WERI-Rb-1 (cell line): ENCODE results near the gene FCRL2.

Experiments
- DNase-seq: peaks from one replicate; pipeline ENCODE4 v3.0.0-alpha.2; 2020
- H3K27ac ChIP-seq: fragments of 250-450 bp; sonication (Bioruptor Pico); 2 replicates; pipeline ENCODE4 v1.5.1; 2020; ENCODE audit warnings: mild to moderate bottlenecking, moderate library complexity
- H3K27me3 ChIP-seq: fragments of 250-450 bp; sonication (Bioruptor Pico); 2 replicates; pipeline ENCODE4 v1.5.1; 2021; ENCODE audit warnings: mild to moderate bottlenecking, low read depth, moderate library complexity; ENCODE audit not compliant: insufficient read depth, severe bottlenecking
- H3K36me3 ChIP-seq: fragments of 250-450 bp; sonication (Bioruptor Pico); 2 replicates; pipeline ENCODE4 v1.5.1; 2020; ENCODE audit warnings: mild to moderate bottlenecking, moderate library complexity
- H3K4me3 ChIP-seq: 2 replicates; pipeline ENCODE4 v1.5.1; 2011; ENCODE audit warnings: low read depth, mild to moderate bottlenecking, control low read depth, low read length
- H3K9me3 ChIP-seq: fragments of 250-450 bp; sonication (Bioruptor Pico); 2 replicates; pipeline ENCODE4 v1.5.1; 2021; ENCODE audit warnings: mild to moderate bottlenecking, moderate library complexity; ENCODE audit not compliant: severe bottlenecking
- CTCF ChIP-seq: IDR thresholded peaks from 2 replicates; pipeline ENCODE4 v1.5.1; 2011; ENCODE audit warnings: low read depth, mild to moderate bottlenecking, control low read depth, inconsistent platforms, low read length

Gene FCRL2

GRCh38 chr1:157776971-157777391, at the start of gene FCRL2:
FCRL2 (minus strand) TSS chr1:157777132; CDS start chr1:157777073, 59 bp downstream.
- TF ChIP-seq CTCF: no peak
- H3K27ac ChIP-seq: no peak within 1 kb of the TSS
- H3K27me3 ChIP-seq: peaks cover 5% of the 10 kb centered on the region
- no peaks in the 10 kb centered on the region for H3K9me3 ChIP-seq
- DNase-seq: no peak
- H3K4me3 ChIP-seq: no peak within 1 kb of the TSS
- H3K36me3 ChIP-seq: no peaks in the 10 kb centered on the region

- Histone ChIP-seq H3K36me3 (no peaks in the 10 kb centered on the region), H3K27me3 (peaks cover 95% of the 10 kb centered on the region), H3K27ac (no peak overlapping the region), H3K9me3 (peaks cover 2% of the 10 kb centered on the region), H3K4me3 (no peak overlapping the region)
- no peak for TF ChIP-seq CTCF
- no peak for DNase-seq
Measured at GRCh38 chr1:157820299-157820698, 43.4 kb upstream of the FCRL2 start.

GRCh38 chr1:157819896-157820295, 43.0 kb upstream of the FCRL2 start, which contains the start of gene FCRL1:
FCRL1 (minus strand) TSS chr1:157820120; CDS start chr1:157820037, 83 bp downstream.
- Histone ChIP-seq H3K36me3 (no peaks in the 10 kb centered on the region), H3K9me3 (peaks cover 2% of the 10 kb centered on the region), H3K4me3 (no peak within 1 kb of the TSS), H3K27ac (no peak within 1 kb of the TSS), H3K27me3 (peaks cover 95% of the 10 kb centered on the region)
- TF ChIP-seq CTCF: no peak
- DNase-seq: no peak

- Histone ChIP-seq H3K9me3 (peaks cover 2% of the 10 kb centered on the region), H3K27ac (no peak overlapping the region), H3K36me3 (no peaks in the 10 kb centered on the region), H3K27me3 (peaks cover 93% of the 10 kb centered on the region), H3K4me3 (no peak overlapping the region)
- DNase-seq: no peak
- TF ChIP-seq CTCF: no peak
Measured at GRCh38 chr1:157819215-157819614, 42.3 kb upstream of the FCRL2 start.

- H3K27ac ChIP-seq: no peak overlapping the region
- H3K36me3 ChIP-seq: no peaks in the 10 kb centered on the region
- H3K4me3 ChIP-seq: no peak overlapping the region
- TF ChIP-seq CTCF: no peak
- H3K9me3 ChIP-seq: peaks cover 14% of the 10 kb centered on the region
- H3K27me3 ChIP-seq: peaks cover 72% of the 10 kb centered on the region
- DNase-seq: no peak
Measured at GRCh38 chr1:157813269-157813668, 36.3 kb upstream of the FCRL2 start.
